WI38 (cell line): Measurements from ENCODE around the gene RAD23B.
"Not testable (repeated sequence)": the region's sequence is repeated elsewhere in the genome, so short reads cannot be mapped to it uniquely, and the experiment has no call there.

Experiments used
- H3K4me3 ChIP-seq: 2 replicates; pipeline ENCODE4 v1.5.1; 2011; ENCODE audit warnings: low read depth, mild to moderate bottlenecking, control low read depth, low read length
- CTCF ChIP-seq: IDR thresholded peaks from 2 replicates; pipeline ENCODE4 v1.5.1; 2012; ENCODE audit warnings: low read depth, mild to moderate bottlenecking, control low read depth, low read length

Gene RAD23B

GRCh38 chr9:107258919-107259318, 24.2 kb upstream of the RAD23B start:
- no peak for TF ChIP-seq CTCF

GRCh38 chr9:107259751-107260313, 23.2 kb upstream of the RAD23B start:
- H3K4me3 ChIP-seq: not testable (repeated sequence)

More at GRCh38 chr9:107258919-107259318, 24.2 kb upstream of the RAD23B start:
- no peak overlapping the region for H3K4me3 ChIP-seq

- no peak for TF ChIP-seq CTCF
- no peak overlapping the region for H3K4me3 ChIP-seq
These were observed 22.5 kb upstream of the RAD23B start for GRCh38 chr9:107260437-107261081.

- TF ChIP-seq CTCF: no peak
- no peak overlapping the region for H3K4me3 ChIP-seq
These were observed 22.0 kb upstream of the RAD23B start for GRCh38 chr9:107261106-107261505.

GRCh38 chr9:107263289-107263688, 19.8 kb upstream of the RAD23B start:
- no peak for TF ChIP-seq CTCF
- H3K4me3 ChIP-seq: no peak overlapping the region

GRCh38 chr9:107266624-107267368, 16.3 kb upstream of the RAD23B start:
- H3K4me3 ChIP-seq: no peak overlapping the region
- TF ChIP-seq CTCF: no peak

GRCh38 chr9:107268560-107268959, 14.5 kb upstream of the RAD23B start:
- no peak overlapping the region for H3K4me3 ChIP-seq
- TF ChIP-seq CTCF: no peak
